ENCODE data around the gene LAS1L. TPM values are rescaled to one million over a fixed set of nuclear protein-coding genes. Genes with fewer than 3 reads are reported as not detected.
"Not testable (repeated sequence)": the region's sequence is repeated elsewhere in the genome, so short reads cannot be mapped to it uniquely, and the experiment has no call there.

The LAS1L gene
- total and polyA plus RNA-seq, 9 of the 15 experiments (the other 6 are each of a cell fraction or from before 2014, with no cell fraction given) = 43.3 to 119 (median 86.4) TPM

- Histone ChIP-seq H3K27me3 (ENCODE audit: control insufficient read depth in 2 of 2, insufficient read depth in 2 of 2, low read length in 2 of 2) (no peaks in the 10 kb centered on the region), H3K9ac (ENCODE audit: insufficient read depth in 1 of 2, low read depth in 2 of 2, low read length in 2 of 2) (no peak overlapping the region), H3K79me2 (ENCODE audit: control insufficient read depth, insufficient read depth, low read length) (no peaks in the 10 kb centered on the region), H3K4me3 (no peak overlapping the region), H4K20me1 (replicated peaks; ENCODE audit: control insufficient read depth, insufficient read depth, low read length) (no peaks in the 10 kb centered on the region), H3K36me3 (ENCODE audit: control insufficient read depth, insufficient read depth, low read length) (no peaks in the 10 kb centered on the region), H3K27ac (ENCODE audit: extremely low read depth, low read depth, low read length) (no peak overlapping the region), H3K4me2 (ENCODE audit: insufficient read depth, low read length) (no peak overlapping the region), H3K9me3 (replicated peaks; ENCODE audit: control insufficient read depth, insufficient read depth, low read depth, low read length) (no peaks in the 10 kb centered on the region), H2AFZ (ENCODE audit: low read depth, low read length) (no peak overlapping the region), H3K9me1 (ENCODE audit: control insufficient read depth, insufficient read depth, low read length) (no peaks in the 10 kb centered on the region), H3K4me1 (replicated peaks in 1 of 2; ENCODE audit: control insufficient read depth in 2 of 2, insufficient read depth in 2 of 2, low read length in 2 of 2) (no peaks in the 10 kb centered on the region)
- FAIRE-seq = no peak
- 3% methylated on average over 3 of the region's 3 CpGs for WGBS (ENCODE audit: insufficient coverage, low coverage, missing lambda C conversion rate)
- TF ChIP-seq ZBTB7A (IDR thresholded peaks at IDR 0.05; ENCODE audit: borderline replicate concordance, control insufficient read depth, low read depth, low read length) = no peak
- no peak for TF ChIP-seq ZNF592 (IDR thresholded peaks at IDR 0.05)
- no peak for TF ChIP-seq ZNF354B (CRISPR knock-in tag; IDR thresholded peaks at IDR 0.05)
- TF ChIP-seq PREB (CRISPR knock-in tag; IDR thresholded peaks at IDR 0.05) = no peak
- ChIA-PET POLR2A (interaction anchor here (0.6 kb wide), 1 partner anchor 945 kb away, joined by 3 read pairs; no protein-coding TSS in a partner anchor), CTCF (ENCODE audit: low intra/inter-chr PET ratio) (no interaction called here)
- no TSS peak for BruUV-seq (replicated peaks)
- no peak for DNase-seq (ENCODE audit: extremely low read depth in 1 of 4, low spot score in 3 of 4)
- ATAC-seq = no peak
- intact Hi-C loops (cut with micrococcal nuclease) = no loop called here
- in situ Hi-C loops (cut with MboI) = no loop called here
These were observed 53.6 kb downstream of the LAS1L start for GRCh38 chrX:65480960-65481359.

GRCh38 chrX:65479102-65479501 lies 55.5 kb downstream of the LAS1L start:
- H3K4me2 ChIP-seq (ENCODE audit: insufficient read depth, low read length); intact Hi-C loops (cut with micrococcal nuclease); H2AFZ ChIP-seq (ENCODE audit: low read depth, low read length); H3K36me3 ChIP-seq (ENCODE audit: control insufficient read depth, insufficient read depth, low read length); DNase-seq (ENCODE audit: extremely low read depth in 1 of 4, low spot score in 3 of 4); H3K9me3 ChIP-seq (replicated peaks; ENCODE audit: control insufficient read depth, insufficient read depth, low read depth, low read length); H3K4me1 ChIP-seq (replicated peaks in 1 of 2; ENCODE audit: control insufficient read depth in 2 of 2, insufficient read depth in 2 of 2, low read length in 2 of 2); H3K4me3 ChIP-seq; ATAC-seq; H3K27me3 ChIP-seq (ENCODE audit: control insufficient read depth in 2 of 2, insufficient read depth in 2 of 2, low read length in 2 of 2); H3K9ac ChIP-seq (ENCODE audit: insufficient read depth in 1 of 2, low read depth in 2 of 2, low read length in 2 of 2); POLR2A ChIA-PET; H3K9me1 ChIP-seq (ENCODE audit: control insufficient read depth, insufficient read depth, low read length); H4K20me1 ChIP-seq (replicated peaks; ENCODE audit: control insufficient read depth, insufficient read depth, low read length); BruUV-seq (replicated peaks); FAIRE-seq; CTCF ChIA-PET (ENCODE audit: low intra/inter-chr PET ratio); H3K79me2 ChIP-seq (ENCODE audit: control insufficient read depth, insufficient read depth, low read length); in situ Hi-C loops (cut with MboI); H3K27ac ChIP-seq (ENCODE audit: extremely low read depth, low read depth, low read length): not testable (repeated sequence)
- WGBS (ENCODE audit: insufficient coverage, low coverage, missing lambda C conversion rate) = 0% methylated on average over 2 of the region's 3 CpGs
